A549 (cell line): ENCODE data around the gene EIF4G3.

Source experiments
- POLR2A ChIP-seq: IDR thresholded peaks from 2 replicates; pipeline ENCODE4 v1.6.1; 2012; ENCODE audit warnings: mild to moderate bottlenecking, low read length
- RCOR1 ChIP-seq: fragments of 150-350 bp; IDR thresholded peaks from 2 replicates; pipeline ENCODE4 v1.6.1; 2014; ENCODE audit warnings: antibody characterized with exemption, low read length, low read depth
- TF ChIP-seq, protein P1 (sequence below): fragments of 200-600 bp; sonication (generic); IDR thresholded peaks from 2 replicates; pipeline ENCODE4 v1.6.1; 2016; ENCODE audit warnings: antibody characterized with exemption, mild to moderate bottlenecking, moderate library complexity
- TF ChIP-seq, protein P2 (sequence below): IDR thresholded peaks from 2 replicates; pipeline ENCODE4 v1.6.1; 2012
- TF ChIP-seq, protein P3 (sequence below): fragments of >200 bp; sonication (Bioruptor Twin); formaldehyde crosslinking; IDR thresholded peaks from 3 replicates; pipeline ENCODE4 v1.5.1; 2016
- TF ChIP-seq, protein P4 (sequence below): fragments of 250-450 bp; sonication (Bioruptor Pico); IDR thresholded peaks from 2 replicates; pipeline ENCODE4 v1.5.0; 2021; ENCODE audit warnings: mild to moderate bottlenecking, moderate library complexity, borderline replicate concordance
- TF ChIP-seq, protein P5 (sequence below): fragments of >200 bp; sonication (Bioruptor Twin); formaldehyde crosslinking; IDR thresholded peaks from 2 replicates; pipeline ENCODE4 v1.6.1; 2016

DNA sequence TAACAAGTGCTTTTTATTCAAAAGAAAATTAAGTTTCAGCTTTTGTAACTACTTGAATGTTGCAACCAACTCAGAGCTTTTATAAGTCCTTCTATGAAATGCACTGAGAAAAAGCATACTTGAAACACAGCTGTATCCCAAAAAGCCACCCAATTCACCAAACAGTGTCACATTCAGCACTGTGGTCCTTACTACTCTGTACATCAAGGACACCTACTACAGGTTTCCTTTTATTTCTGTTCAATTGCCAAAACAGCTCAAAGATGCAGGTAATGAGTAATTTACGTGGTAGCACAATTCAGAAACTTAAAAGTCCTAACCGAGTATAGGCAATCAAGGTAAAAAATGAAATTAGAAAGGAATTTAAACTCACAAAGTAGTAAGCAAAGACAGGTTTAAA is 2.5 kb downstream of the EIF4G3 start:
- TF ChIP-seq, protein P1, sequence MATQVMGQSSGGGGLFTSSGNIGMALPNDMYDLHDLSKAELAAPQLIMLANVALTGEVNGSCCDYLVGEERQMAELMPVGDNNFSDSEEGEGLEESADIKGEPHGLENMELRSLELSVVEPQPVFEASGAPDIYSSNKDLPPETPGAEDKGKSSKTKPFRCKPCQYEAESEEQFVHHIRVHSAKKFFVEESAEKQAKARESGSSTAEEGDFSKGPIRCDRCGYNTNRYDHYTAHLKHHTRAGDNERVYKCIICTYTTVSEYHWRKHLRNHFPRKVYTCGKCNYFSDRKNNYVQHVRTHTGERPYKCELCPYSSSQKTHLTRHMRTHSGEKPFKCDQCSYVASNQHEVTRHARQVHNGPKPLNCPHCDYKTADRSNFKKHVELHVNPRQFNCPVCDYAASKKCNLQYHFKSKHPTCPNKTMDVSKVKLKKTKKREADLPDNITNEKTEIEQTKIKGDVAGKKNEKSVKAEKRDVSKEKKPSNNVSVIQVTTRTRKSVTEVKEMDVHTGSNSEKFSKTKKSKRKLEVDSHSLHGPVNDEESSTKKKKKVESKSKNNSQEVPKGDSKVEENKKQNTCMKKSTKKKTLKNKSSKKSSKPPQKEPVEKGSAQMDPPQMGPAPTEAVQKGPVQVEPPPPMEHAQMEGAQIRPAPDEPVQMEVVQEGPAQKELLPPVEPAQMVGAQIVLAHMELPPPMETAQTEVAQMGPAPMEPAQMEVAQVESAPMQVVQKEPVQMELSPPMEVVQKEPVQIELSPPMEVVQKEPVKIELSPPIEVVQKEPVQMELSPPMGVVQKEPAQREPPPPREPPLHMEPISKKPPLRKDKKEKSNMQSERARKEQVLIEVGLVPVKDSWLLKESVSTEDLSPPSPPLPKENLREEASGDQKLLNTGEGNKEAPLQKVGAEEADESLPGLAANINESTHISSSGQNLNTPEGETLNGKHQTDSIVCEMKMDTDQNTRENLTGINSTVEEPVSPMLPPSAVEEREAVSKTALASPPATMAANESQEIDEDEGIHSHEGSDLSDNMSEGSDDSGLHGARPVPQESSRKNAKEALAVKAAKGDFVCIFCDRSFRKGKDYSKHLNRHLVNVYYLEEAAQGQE, result no peak
- TF ChIP-seq, protein P2, sequence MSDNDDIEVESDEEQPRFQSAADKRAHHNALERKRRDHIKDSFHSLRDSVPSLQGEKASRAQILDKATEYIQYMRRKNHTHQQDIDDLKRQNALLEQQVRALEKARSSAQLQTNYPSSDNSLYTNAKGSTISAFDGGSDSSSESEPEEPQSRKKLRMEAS, result no peak
- TF ChIP-seq, protein P3, sequence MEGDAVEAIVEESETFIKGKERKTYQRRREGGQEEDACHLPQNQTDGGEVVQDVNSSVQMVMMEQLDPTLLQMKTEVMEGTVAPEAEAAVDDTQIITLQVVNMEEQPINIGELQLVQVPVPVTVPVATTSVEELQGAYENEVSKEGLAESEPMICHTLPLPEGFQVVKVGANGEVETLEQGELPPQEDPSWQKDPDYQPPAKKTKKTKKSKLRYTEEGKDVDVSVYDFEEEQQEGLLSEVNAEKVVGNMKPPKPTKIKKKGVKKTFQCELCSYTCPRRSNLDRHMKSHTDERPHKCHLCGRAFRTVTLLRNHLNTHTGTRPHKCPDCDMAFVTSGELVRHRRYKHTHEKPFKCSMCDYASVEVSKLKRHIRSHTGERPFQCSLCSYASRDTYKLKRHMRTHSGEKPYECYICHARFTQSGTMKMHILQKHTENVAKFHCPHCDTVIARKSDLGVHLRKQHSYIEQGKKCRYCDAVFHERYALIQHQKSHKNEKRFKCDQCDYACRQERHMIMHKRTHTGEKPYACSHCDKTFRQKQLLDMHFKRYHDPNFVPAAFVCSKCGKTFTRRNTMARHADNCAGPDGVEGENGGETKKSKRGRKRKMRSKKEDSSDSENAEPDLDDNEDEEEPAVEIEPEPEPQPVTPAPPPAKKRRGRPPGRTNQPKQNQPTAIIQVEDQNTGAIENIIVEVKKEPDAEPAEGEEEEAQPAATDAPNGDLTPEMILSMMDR, result no peak
- TF ChIP-seq, protein P4, sequence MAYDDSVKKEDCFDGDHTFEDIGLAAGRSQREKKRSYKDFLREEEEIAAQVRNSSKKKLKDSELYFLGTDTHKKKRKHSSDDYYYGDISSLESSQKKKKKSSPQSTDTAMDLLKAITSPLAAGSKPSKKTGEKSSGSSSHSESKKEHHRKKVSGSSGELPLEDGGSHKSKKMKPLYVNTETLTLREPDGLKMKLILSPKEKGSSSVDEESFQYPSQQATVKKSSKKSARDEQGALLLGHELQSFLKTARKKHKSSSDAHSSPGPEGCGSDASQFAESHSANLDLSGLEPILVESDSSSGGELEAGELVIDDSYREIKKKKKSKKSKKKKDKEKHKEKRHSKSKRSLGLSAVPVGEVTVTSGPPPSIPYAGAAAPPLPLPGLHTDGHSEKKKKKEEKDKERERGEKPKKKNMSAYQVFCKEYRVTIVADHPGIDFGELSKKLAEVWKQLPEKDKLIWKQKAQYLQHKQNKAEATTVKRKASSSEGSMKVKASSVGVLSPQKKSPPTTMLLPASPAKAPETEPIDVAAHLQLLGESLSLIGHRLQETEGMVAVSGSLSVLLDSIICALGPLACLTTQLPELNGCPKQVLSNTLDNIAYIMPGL (CRISPR knock-in tag), result no peak
- no peak for TF ChIP-seq RCOR1
- no peak for TF ChIP-seq POLR2A
- TF ChIP-seq, protein P5, sequence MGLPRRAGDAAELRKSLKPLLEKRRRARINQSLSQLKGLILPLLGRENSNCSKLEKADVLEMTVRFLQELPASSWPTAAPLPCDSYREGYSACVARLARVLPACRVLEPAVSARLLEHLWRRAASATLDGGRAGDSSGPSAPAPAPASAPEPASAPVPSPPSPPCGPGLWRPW, result no peak
